HL-60 (cell line): ENCODE results near the gene YJU2.

Experiments used
- GABPA ChIP-seq: IDR thresholded peaks from 2 replicates; pipeline ENCODE4 v1.6.1; 2012; ENCODE audit warnings: low read depth
- POLR2AphosphoS5 ChIP-seq: IDR thresholded peaks from 2 replicates; pipeline ENCODE4 v1.6.1; 2012; ENCODE audit warnings: low read depth
- SPI1 ChIP-seq: IDR thresholded peaks from 2 replicates; pipeline ENCODE4 v1.6.1; 2012; ENCODE audit warnings: low read depth, mild to moderate bottlenecking, borderline replicate concordance
- TF ChIP-seq, protein P1 (sequence below): IDR thresholded peaks from one replicate; pipeline ENCODE4 v1.5.1; 2011; ENCODE audit warnings: low read length, control low read depth, inconsistent platforms; ENCODE audit not compliant: insufficient read depth
- TF ChIP-seq, protein P2 (sequence below): IDR thresholded peaks from 2 replicates; pipeline ENCODE4 v1.6.1; 2012; ENCODE audit warnings: low read depth; ENCODE audit not compliant: insufficient replicate concordance

DNA sequence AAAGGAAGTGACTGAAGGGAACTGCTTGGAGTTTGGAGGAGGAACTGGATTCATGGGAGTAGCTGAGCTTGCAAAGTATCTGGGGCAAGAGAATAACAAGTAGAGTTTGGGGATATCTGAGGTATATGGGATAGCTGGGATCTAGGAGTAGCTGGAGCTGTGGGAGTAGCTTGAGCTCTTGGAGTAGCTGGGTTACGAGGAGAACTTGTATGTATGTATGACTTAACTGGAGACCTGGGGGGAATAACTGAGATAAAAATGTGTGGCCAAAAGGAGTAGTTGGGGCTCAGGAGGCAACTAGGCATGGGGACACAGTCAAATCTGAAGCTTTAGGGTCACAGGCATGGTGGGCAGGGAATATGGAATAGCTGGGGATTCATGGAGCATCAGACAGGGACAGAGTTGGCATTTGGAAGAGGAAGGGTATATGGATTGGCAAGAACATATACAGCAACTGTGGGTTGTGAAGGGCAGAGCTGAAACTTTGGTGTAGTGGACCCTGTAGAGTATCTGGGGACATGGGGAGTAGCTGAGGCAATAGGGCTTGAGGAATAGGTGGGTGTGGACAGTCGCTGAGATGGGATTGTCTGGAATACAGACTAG, 45.8 kb upstream of the YJU2 start:
- TF ChIP-seq, protein P1, sequence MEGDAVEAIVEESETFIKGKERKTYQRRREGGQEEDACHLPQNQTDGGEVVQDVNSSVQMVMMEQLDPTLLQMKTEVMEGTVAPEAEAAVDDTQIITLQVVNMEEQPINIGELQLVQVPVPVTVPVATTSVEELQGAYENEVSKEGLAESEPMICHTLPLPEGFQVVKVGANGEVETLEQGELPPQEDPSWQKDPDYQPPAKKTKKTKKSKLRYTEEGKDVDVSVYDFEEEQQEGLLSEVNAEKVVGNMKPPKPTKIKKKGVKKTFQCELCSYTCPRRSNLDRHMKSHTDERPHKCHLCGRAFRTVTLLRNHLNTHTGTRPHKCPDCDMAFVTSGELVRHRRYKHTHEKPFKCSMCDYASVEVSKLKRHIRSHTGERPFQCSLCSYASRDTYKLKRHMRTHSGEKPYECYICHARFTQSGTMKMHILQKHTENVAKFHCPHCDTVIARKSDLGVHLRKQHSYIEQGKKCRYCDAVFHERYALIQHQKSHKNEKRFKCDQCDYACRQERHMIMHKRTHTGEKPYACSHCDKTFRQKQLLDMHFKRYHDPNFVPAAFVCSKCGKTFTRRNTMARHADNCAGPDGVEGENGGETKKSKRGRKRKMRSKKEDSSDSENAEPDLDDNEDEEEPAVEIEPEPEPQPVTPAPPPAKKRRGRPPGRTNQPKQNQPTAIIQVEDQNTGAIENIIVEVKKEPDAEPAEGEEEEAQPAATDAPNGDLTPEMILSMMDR: no peak
- TF ChIP-seq POLR2AphosphoS5 (no peak), GABPA (no peak), SPI1 (no peak)
- TF ChIP-seq, protein P2, sequence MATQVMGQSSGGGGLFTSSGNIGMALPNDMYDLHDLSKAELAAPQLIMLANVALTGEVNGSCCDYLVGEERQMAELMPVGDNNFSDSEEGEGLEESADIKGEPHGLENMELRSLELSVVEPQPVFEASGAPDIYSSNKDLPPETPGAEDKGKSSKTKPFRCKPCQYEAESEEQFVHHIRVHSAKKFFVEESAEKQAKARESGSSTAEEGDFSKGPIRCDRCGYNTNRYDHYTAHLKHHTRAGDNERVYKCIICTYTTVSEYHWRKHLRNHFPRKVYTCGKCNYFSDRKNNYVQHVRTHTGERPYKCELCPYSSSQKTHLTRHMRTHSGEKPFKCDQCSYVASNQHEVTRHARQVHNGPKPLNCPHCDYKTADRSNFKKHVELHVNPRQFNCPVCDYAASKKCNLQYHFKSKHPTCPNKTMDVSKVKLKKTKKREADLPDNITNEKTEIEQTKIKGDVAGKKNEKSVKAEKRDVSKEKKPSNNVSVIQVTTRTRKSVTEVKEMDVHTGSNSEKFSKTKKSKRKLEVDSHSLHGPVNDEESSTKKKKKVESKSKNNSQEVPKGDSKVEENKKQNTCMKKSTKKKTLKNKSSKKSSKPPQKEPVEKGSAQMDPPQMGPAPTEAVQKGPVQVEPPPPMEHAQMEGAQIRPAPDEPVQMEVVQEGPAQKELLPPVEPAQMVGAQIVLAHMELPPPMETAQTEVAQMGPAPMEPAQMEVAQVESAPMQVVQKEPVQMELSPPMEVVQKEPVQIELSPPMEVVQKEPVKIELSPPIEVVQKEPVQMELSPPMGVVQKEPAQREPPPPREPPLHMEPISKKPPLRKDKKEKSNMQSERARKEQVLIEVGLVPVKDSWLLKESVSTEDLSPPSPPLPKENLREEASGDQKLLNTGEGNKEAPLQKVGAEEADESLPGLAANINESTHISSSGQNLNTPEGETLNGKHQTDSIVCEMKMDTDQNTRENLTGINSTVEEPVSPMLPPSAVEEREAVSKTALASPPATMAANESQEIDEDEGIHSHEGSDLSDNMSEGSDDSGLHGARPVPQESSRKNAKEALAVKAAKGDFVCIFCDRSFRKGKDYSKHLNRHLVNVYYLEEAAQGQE: no peak
